Measurements from ENCODE around the gene ZFP36L2. TPM values are rescaled to one million over a fixed set of nuclear protein-coding genes. Genes with fewer than 3 reads are reported as not detected.
A peak's percentile ranks its signal among the peaks of the same experiment; 100 is the strongest.

The ZFP36L2 gene
- total and polyA plus RNA-seq, 9 of the 15 experiments (the other 6 are each of a cell fraction or from before 2014, with no cell fraction given): 4.1 to 60.6 (median 20.3) TPM

DNA sequence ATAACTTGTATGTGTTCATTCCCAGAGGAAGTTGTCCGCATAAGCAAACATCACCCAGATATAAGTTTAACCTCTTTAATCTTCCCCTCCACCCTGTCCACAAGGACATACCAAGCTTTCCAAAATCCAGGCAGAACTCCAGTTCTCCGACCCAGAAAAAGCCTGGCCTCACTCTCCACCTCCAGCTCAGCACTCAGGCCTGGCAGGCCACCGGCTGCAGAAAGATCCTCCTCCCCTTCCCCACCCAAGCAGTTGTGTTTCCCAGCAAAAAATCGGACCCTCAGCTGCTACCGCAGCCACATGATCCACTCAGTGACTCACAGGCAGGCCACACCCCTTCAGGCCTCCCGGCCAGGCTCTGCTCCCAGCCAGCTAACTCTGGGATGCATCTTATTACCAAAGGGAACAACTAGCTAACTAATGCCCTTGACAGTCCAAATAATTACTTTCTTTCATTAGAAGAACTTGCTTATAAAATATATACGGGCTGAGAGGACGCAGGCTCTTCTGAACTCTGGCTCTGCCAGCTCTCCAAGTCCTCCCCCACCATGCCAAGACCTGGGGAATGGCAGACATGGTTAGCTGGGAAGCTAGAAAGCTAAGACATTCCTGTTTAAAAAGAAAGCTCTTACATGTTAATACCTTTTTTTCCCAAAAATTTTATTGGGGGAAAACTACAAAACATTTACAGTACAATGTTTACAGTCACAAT lies 4.5 kb downstream of the ZFP36L2 start (continued):
- TF ChIP-seq PHF8 (IDR thresholded peaks at IDR 0.05; ENCODE audit: borderline replicate concordance, low read length): peak; percentile 15; the same call in 1 of the 2 replicates
- no peak for TF ChIP-seq GATAD2A (IDR thresholded peaks at IDR 0.05)
- TF ChIP-seq POLR2A (conservative IDR thresholded peaks at IDR 0.05): peak; percentile 81
- no peak for TF ChIP-seq NELFE (IDR thresholded peaks at IDR 0.05; ENCODE audit: insufficient read depth, insufficient read length)
- TF ChIP-seq ZNF140 (CRISPR knock-in tag; IDR thresholded peaks at IDR 0.05): no peak
- no peak for TF ChIP-seq HOXB6 (CRISPR knock-in tag; IDR thresholded peaks at IDR 0.05; ENCODE audit: borderline replicate concordance)
- TF ChIP-seq HDGF (IDR thresholded peaks at IDR 0.05): no peak
- TF ChIP-seq, protein P1, sequence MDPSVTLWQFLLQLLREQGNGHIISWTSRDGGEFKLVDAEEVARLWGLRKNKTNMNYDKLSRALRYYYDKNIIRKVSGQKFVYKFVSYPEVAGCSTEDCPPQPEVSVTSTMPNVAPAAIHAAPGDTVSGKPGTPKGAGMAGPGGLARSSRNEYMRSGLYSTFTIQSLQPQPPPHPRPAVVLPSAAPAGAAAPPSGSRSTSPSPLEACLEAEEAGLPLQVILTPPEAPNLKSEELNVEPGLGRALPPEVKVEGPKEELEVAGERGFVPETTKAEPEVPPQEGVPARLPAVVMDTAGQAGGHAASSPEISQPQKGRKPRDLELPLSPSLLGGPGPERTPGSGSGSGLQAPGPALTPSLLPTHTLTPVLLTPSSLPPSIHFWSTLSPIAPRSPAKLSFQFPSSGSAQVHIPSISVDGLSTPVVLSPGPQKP (CRISPR knock-in tag; IDR thresholded peaks at IDR 0.05): no peak
- TF ChIP-seq EP300 (IDR thresholded peaks at IDR 0.05; ENCODE audit: low read length): peak; percentile 50
- no peak for TF ChIP-seq LEF1 (IDR thresholded peaks at IDR 0.05)
- no peak for TF ChIP-seq MTF1 (CRISPR knock-in tag; IDR thresholded peaks at IDR 0.05; ENCODE audit: borderline replicate concordance)
- TF ChIP-seq, protein P2, sequence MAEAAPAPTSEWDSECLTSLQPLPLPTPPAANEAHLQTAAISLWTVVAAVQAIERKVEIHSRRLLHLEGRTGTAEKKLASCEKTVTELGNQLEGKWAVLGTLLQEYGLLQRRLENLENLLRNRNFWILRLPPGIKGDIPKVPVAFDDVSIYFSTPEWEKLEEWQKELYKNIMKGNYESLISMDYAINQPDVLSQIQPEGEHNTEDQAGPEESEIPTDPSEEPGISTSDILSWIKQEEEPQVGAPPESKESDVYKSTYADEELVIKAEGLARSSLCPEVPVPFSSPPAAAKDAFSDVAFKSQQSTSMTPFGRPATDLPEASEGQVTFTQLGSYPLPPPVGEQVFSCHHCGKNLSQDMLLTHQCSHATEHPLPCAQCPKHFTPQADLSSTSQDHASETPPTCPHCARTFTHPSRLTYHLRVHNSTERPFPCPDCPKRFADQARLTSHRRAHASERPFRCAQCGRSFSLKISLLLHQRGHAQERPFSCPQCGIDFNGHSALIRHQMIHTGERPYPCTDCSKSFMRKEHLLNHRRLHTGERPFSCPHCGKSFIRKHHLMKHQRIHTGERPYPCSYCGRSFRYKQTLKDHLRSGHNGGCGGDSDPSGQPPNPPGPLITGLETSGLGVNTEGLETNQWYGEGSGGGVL (CRISPR knock-in tag; IDR thresholded peaks at IDR 0.05): no peak
- TF ChIP-seq U2AF2 (optimal IDR thresholded peaks at IDR 0.05; ENCODE audit: low read depth, low read length): no peak
- TF ChIP-seq ZNF175 (CRISPR knock-in tag; IDR thresholded peaks at IDR 0.05; ENCODE audit: low read depth): no peak
- 0 out of 2 replicates have a peak, but pooled peaks have one; percentile 20 for TF ChIP-seq ZNF134 (CRISPR knock-in tag; conservative IDR thresholded peaks at IDR 0.05)
- TF ChIP-seq, protein P3, sequence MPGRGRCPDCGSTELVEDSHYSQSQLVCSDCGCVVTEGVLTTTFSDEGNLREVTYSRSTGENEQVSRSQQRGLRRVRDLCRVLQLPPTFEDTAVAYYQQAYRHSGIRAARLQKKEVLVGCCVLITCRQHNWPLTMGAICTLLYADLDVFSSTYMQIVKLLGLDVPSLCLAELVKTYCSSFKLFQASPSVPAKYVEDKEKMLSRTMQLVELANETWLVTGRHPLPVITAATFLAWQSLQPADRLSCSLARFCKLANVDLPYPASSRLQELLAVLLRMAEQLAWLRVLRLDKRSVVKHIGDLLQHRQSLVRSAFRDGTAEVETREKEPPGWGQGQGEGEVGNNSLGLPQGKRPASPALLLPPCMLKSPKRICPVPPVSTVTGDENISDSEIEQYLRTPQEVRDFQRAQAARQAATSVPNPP (IDR thresholded peaks at IDR 0.05; ENCODE audit: borderline replicate concordance, insufficient read depth, insufficient read length): no peak
- peak; percentile 81 for TF ChIP-seq JUN (IDR thresholded peaks at IDR 0.05; ENCODE audit: borderline replicate concordance, low read depth, low read length)
- TF ChIP-seq JUN (CRISPR knock-in tag; IDR thresholded peaks at IDR 0.05; ENCODE audit: borderline replicate concordance): no peak
- TF ChIP-seq ZNF124 (CRISPR knock-in tag; IDR thresholded peaks at IDR 0.05): no peak
- no peak for TF ChIP-seq XRCC4 (IDR thresholded peaks at IDR 0.05; ENCODE audit: extremely low read depth, insufficient read depth, insufficient read length)
- TF ChIP-seq, protein P4, sequence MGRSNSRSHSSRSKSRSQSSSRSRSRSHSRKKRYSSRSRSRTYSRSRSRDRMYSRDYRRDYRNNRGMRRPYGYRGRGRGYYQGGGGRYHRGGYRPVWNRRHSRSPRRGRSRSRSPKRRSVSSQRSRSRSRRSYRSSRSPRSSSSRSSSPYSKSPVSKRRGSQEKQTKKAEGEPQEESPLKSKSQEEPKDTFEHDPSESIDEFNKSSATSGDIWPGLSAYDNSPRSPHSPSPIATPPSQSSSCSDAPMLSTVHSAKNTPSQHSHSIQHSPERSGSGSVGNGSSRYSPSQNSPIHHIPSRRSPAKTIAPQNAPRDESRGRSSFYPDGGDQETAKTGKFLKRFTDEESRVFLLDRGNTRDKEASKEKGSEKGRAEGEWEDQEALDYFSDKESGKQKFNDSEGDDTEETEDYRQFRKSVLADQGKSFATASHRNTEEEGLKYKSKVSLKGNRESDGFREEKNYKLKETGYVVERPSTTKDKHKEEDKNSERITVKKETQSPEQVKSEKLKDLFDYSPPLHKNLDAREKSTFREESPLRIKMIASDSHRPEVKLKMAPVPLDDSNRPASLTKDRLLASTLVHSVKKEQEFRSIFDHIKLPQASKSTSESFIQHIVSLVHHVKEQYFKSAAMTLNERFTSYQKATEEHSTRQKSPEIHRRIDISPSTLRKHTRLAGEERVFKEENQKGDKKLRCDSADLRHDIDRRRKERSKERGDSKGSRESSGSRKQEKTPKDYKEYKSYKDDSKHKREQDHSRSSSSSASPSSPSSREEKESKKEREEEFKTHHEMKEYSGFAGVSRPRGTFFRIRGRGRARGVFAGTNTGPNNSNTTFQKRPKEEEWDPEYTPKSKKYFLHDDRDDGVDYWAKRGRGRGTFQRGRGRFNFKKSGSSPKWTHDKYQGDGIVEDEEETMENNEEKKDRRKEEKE (IDR thresholded peaks at IDR 0.05; ENCODE audit: borderline replicate concordance in 1 of 2, control insufficient read depth in 1 of 2, low read depth in 2 of 2, low read length in 1 of 2): no peak
- TF ChIP-seq ERF (CRISPR knock-in tag; IDR thresholded peaks at IDR 0.05): no peak; the same call in 1 of the 2 replicates

Data from K562 (cell line).